ENCODE results near the gene ALOX5AP. TPM values are rescaled to one million over a fixed set of nuclear protein-coding genes. Genes with fewer than 3 reads are reported as not detected.

The ALOX5AP gene
- total and polyA plus RNA-seq, 4 donors: 3.5 to 6.7 (median 4.1) TPM

- WGBS: 94% methylated on average over 6 of the region's 6 CpGs
- no peak overlapping the region for H3K4me3 ChIP-seq (ENCODE audit: low read depth in 1 of 3, low read length in 3 of 3)
- no peak for DNase-seq (ENCODE audit: low spot score)
- H3K27ac ChIP-seq (ENCODE audit: low read depth in 1 of 2, low read length in 2 of 2): no peak overlapping the region
- no peak for TF ChIP-seq HNF4G (IDR thresholded peaks at IDR 0.05)
- H3K9me3 ChIP-seq (ENCODE audit: control insufficient read depth in 4 of 4, low read length in 3 of 4): no peaks in the 10 kb centered on the region
- peaks cover 0 to 11% (median 0%) of the 10 kb centered on the region in 4 donors for H3K4me1 ChIP-seq (ENCODE audit: control insufficient read depth in 4 of 4, insufficient read depth in 4 of 4, low read length in 3 of 4)
- H3K27me3 ChIP-seq (ENCODE audit: control insufficient read depth in 4 of 4, insufficient read depth in 4 of 4, low read length in 3 of 4): no peaks in the 10 kb centered on the region
- no peaks in the 10 kb centered on the region for H3K36me3 ChIP-seq (ENCODE audit: control insufficient read depth in 4 of 4, insufficient read depth in 3 of 4, low read depth in 1 of 4, low read length in 3 of 4)
- no peak overlapping the region for H3K9ac ChIP-seq (ENCODE audit: low read depth in 1 of 2, low read length in 2 of 2)
Measured at GRCh38 chr13:30727491-30728355, 7.6 kb upstream of the ALOX5AP start.

DNA sequence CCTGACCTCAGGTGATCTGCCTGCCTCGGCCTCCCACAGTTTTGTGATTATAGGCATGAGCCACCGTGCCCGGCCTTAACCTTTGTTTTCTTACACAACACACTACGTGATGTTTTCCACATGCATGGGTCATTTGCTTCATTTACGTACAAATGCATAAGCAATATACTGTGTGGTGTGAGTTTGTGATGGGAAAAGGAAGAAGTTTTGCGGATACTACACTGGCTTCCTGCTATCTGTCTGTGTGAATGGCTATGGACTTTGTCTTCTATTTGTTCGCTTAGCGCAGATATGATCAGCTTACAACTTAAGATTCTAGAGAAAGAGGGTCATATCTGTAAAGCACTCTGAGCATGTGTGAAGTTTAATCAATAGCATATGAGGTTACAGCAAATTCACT is 5.5 kb upstream of the ALOX5AP start:
- no peak overlapping the region for H3K9ac ChIP-seq (ENCODE audit: low read depth in 1 of 2, low read length in 2 of 2)
- WGBS: 59% methylated on average over 8 of the region's 8 CpGs
- H3K4me1 ChIP-seq (ENCODE audit: control insufficient read depth in 4 of 4, insufficient read depth in 4 of 4, low read length in 3 of 4): peaks cover 0 to 11% (median 0%) of the 10 kb centered on the region in 4 donors
- no peak for DNase-seq (ENCODE audit: low spot score)
- H3K27ac ChIP-seq (ENCODE audit: low read depth in 1 of 2, low read length in 2 of 2): no peak overlapping the region
- no peaks in the 10 kb centered on the region for H3K27me3 ChIP-seq (ENCODE audit: control insufficient read depth in 4 of 4, insufficient read depth in 4 of 4, low read length in 3 of 4)
- H3K9me3 ChIP-seq (ENCODE audit: control insufficient read depth in 4 of 4, low read length in 3 of 4): no peaks in the 10 kb centered on the region
- no peak overlapping the region for H3K4me3 ChIP-seq (ENCODE audit: low read depth in 1 of 3, low read length in 3 of 3)
- TF ChIP-seq JUND (IDR thresholded peaks at IDR 0.05) (no peak), NR2F2 (IDR thresholded peaks at IDR 0.05) (no peak)
- H3K36me3 ChIP-seq (ENCODE audit: control insufficient read depth in 4 of 4, insufficient read depth in 3 of 4, low read depth in 1 of 4, low read length in 3 of 4): no peaks in the 10 kb centered on the region

DNA sequence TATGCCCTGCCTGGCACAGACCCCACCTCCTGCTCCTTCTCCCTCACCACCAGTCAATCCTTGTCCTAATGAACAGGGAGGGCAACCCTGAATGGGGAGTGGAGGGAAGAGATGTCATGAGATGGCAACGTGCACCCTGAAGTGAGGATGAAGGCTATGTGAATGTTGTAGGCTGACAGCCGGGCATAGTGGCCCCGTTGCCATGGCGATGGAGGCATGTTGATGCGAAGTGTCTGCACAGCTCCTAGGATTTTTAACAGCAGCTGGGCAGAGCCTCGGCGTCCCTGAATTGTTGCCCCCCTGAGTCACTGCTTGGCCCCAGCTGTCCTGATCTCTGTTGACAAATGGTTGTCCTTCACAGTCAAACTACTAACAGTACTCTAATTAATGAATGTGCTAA is 4.8 kb upstream of the ALOX5AP start:
- no peak overlapping the region for H3K9ac ChIP-seq (ENCODE audit: low read depth in 1 of 2, low read length in 2 of 2)
- WGBS: 79% methylated on average over 7 of the region's 7 CpGs
- TF ChIP-seq HNF4G (IDR thresholded peaks at IDR 0.05): no peak
- TF ChIP-seq GABPA (IDR thresholded peaks at IDR 0.05 in 1 of 2, conservative IDR thresholded peaks at IDR 0.05 in 1 of 2): no peak
- TF ChIP-seq RXRA (IDR thresholded peaks at IDR 0.05): no peak
- TF ChIP-seq FOXA1 (IDR thresholded peaks at IDR 0.05): no peak
- no peak for TF ChIP-seq NR2F2 (IDR thresholded peaks at IDR 0.05)
- TF ChIP-seq, protein P1, sequence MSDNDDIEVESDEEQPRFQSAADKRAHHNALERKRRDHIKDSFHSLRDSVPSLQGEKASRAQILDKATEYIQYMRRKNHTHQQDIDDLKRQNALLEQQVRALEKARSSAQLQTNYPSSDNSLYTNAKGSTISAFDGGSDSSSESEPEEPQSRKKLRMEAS (IDR thresholded peaks at IDR 0.05): no peak
- no peak for TF ChIP-seq RAD21 (IDR thresholded peaks at IDR 0.05)
- TF ChIP-seq YY1 (IDR thresholded peaks at IDR 0.05): no peak
- TF ChIP-seq, protein P2, sequence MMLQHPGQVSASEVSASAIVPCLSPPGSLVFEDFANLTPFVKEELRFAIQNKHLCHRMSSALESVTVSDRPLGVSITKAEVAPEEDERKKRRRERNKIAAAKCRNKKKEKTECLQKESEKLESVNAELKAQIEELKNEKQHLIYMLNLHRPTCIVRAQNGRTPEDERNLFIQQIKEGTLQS (IDR thresholded peaks at IDR 0.05): no peak
- no peak for TF ChIP-seq CTCF (IDR thresholded peaks at IDR 0.05; ENCODE audit: low read depth, low read length, missing input control)
- TF ChIP-seq SP1 (IDR thresholded peaks at IDR 0.05): no peak
- TF ChIP-seq TAF1 (conservative IDR thresholded peaks at IDR 0.05): no peak
- no peak for TF ChIP-seq EGR1 (IDR thresholded peaks at IDR 0.05; ENCODE audit: low read depth in 2 of 2)
- no peak for TF ChIP-seq FOXA2 (IDR thresholded peaks at IDR 0.05)
- TF ChIP-seq ZBTB33 (IDR thresholded peaks at IDR 0.05): no peak
- no peak for TF ChIP-seq HNF4A (conservative IDR thresholded peaks at IDR 0.05)
- TF ChIP-seq JUND (IDR thresholded peaks at IDR 0.05): no peak
- TF ChIP-seq REST (IDR thresholded peaks at IDR 0.05): no peak
- H3K27ac ChIP-seq (ENCODE audit: low read depth in 1 of 2, low read length in 2 of 2): no peak overlapping the region
- H3K9me3 ChIP-seq (ENCODE audit: control insufficient read depth in 4 of 4, low read length in 3 of 4): no peaks in the 10 kb centered on the region
- no peak overlapping the region for H3K4me3 ChIP-seq (ENCODE audit: low read depth in 1 of 3, low read length in 3 of 3)
- H3K4me1 ChIP-seq (ENCODE audit: control insufficient read depth in 4 of 4, insufficient read depth in 4 of 4, low read length in 3 of 4): peaks cover 0 to 6% (median 0%) of the 10 kb centered on the region in 4 donors
- DNase-seq (ENCODE audit: low spot score): no peak
- H3K27me3 ChIP-seq (ENCODE audit: control insufficient read depth in 4 of 4, insufficient read depth in 4 of 4, low read length in 3 of 4): no peaks in the 10 kb centered on the region
- H3K36me3 ChIP-seq (ENCODE audit: control insufficient read depth in 4 of 4, insufficient read depth in 3 of 4, low read depth in 1 of 4, low read length in 3 of 4): no peaks in the 10 kb centered on the region

Data from liver (tissue), 9 donors.